Karpas-422 (cell line): ENCODE data around the gene KLHL14. TPM values are rescaled to one million over a fixed set of nuclear protein-coding genes. Genes with fewer than 3 reads are reported as not detected.
"Not testable (repeated sequence)": the region's sequence is repeated elsewhere in the genome, so short reads cannot be mapped to it uniquely, and the experiment has no call there.

Experiments used
- DNase-seq: peaks from one replicate; pipeline ENCODE4 v3.0.0-alpha.2; 2015
- H2AFZ ChIP-seq: fragments of 200-600 bp; sonication (generic); 2 replicates; pipeline ENCODE4 v1.6.1; 2014; ENCODE audit warnings: antibody characterized with exemption, low read length, mixed read lengths
- H3K27ac ChIP-seq: fragments of 200-600 bp; sonication (generic); 2 replicates; pipeline ENCODE4 v1.5.1; 2014; ENCODE audit warnings: mild to moderate bottlenecking, low read length, moderate library complexity
- H3K27me3 ChIP-seq: fragments of 200-600 bp; sonication (generic); 2 replicates; pipeline ENCODE4 v1.6.1; 2014; ENCODE audit warnings: low read length, mixed read lengths
- H3K36me3 ChIP-seq: fragments of 200-600 bp; sonication (generic); 2 replicates; pipeline ENCODE4 v1.6.1; 2014; ENCODE audit warnings: low read length, mixed read lengths; ENCODE audit not compliant: insufficient read depth
- H3K4me1 ChIP-seq: fragments of 200-600 bp; sonication (generic); 2 replicates; pipeline ENCODE4 v1.6.1; 2014; ENCODE audit warnings: mild to moderate bottlenecking, low read length, mixed read lengths
- H3K4me2 ChIP-seq: fragments of 200-600 bp; sonication (generic); 2 replicates; pipeline ENCODE4 v1.6.1; 2014; ENCODE audit warnings: low read length, low read depth, mild to moderate bottlenecking; ENCODE audit not compliant: poor library complexity, severe bottlenecking
- H3K4me3 ChIP-seq: fragments of 200-600 bp; sonication (generic); 2 replicates; pipeline ENCODE4 v1.5.1; 2014; ENCODE audit warnings: mild to moderate bottlenecking, antibody characterized with exemption, low read length, mixed read lengths
- H3K79me2 ChIP-seq: fragments of 200-600 bp; sonication (generic); 2 replicates; pipeline ENCODE4 v1.6.1; 2014; ENCODE audit warnings: mild to moderate bottlenecking, low read length, mixed read lengths
- H3K9ac ChIP-seq: fragments of 200-600 bp; sonication (generic); 2 replicates; pipeline ENCODE4 v1.6.0; 2014; ENCODE audit warnings: low read length
- H3K9me2 ChIP-seq: fragments of 200-600 bp; sonication (generic), shearing (Covaris generic); replicated peaks from 2 replicates; pipeline ENCODE4 v1.6.0; 2014; ENCODE audit warnings: mild to moderate bottlenecking, low read length, moderate library complexity; ENCODE audit not compliant: insufficient read depth
- H3K9me3 ChIP-seq: fragments of 300-700, 200-600 bp; sonication (generic); 2 replicates; pipeline ENCODE4 v1.6.1; 2014; ENCODE audit warnings: low read length, mixed read lengths
- H4K20me1 ChIP-seq: fragments of 200-600 bp; sonication (generic); 2 replicates; pipeline ENCODE4 v1.6.1; 2014; ENCODE audit warnings: mild to moderate bottlenecking, antibody characterized with exemption, low read length, low read depth; ENCODE audit not compliant: insufficient read depth
- total RNA-seq: library from RNA; depleted of rRNA; stranded (reverse); fragments of >200 nt; shearing (Covaris generic); gene quantifications from 2 replicates; pipeline ENCODE4 v1.2.3, GENCODE V29; 2014; ENCODE audit warnings: low replicate concordance

The KLHL14 gene
- total RNA-seq, 1 experiment from 2014 or later: 17.2 TPM

GRCh38 chr18:32803568-32803967 lies 30.7 kb upstream of the KLHL14 start:
- no peaks in the 10 kb centered on the region for H3K9me3 ChIP-seq
- no peaks in the 10 kb centered on the region for H4K20me1 ChIP-seq
- H3K4me2 ChIP-seq: peak overlapping the region; percentile 77
- no peaks in the 10 kb centered on the region for H3K36me3 ChIP-seq
- H3K27ac ChIP-seq: peak overlapping the region; percentile 93
- peak overlapping the region; percentile 4; the same call in 1 of the 2 replicates for H2AFZ ChIP-seq
- peak overlapping the region; percentile 56 for H3K4me3 ChIP-seq
- no peaks in the 10 kb centered on the region for H3K27me3 ChIP-seq
- H3K9ac ChIP-seq: peak overlapping the region; percentile 52
- peak; percentile 91 for DNase-seq
- H3K9me2 ChIP-seq: no peaks in the 10 kb centered on the region
- H3K79me2 ChIP-seq: no peaks in the 10 kb centered on the region
- H3K4me1 ChIP-seq: peaks cover 64% of the 10 kb centered on the region

DNA sequence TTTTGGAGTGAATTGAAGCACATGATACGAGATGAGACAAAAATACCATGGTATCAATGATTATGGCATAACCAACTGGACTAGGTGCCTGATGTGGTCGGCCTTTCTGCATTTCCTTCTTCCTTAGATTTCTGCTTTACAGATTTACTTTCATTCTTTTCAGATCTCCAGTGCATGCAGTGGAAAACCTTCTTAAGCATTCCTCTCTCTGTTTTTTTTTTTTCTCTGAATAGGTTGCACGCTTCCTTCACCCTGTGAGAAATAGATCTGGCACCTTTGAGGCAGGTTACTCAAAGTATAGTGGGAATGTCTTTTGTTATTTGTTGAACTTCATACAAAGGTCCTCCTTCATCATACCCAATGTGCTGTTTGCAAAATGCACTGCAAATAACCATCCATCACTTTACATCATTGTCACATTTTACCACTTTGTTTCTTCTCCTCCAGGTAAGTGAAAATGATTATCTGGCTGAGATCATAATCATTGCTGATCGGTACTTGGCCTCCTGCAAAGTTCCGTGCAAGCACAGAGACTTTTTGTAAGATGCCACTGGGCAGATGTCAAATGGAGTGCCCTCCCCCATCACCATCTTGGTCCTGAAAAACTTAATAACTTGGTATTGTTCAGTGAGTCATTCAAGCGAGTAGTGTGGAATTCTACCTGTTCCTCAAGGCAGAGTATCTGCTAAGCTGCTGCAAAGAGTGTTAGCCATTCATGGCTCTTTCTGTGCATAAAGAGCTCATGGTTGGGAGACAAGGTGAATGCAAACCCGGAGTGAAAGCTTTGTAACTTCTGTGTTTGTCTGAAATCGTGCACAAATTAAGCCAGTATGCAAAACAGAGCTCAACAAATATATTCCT lies 30.0 kb upstream of the KLHL14 start:
- Histone ChIP-seq H3K27ac (peak overlapping the region; percentile 93), H3K9me2 (no peaks in the 10 kb centered on the region), H3K9me3 (no peaks in the 10 kb centered on the region), H3K27me3 (no peaks in the 10 kb centered on the region), H3K9ac (peak overlapping the region; percentile 52), H3K4me2 (peak overlapping the region; percentile 77), H3K4me1 (peaks cover 62% of the 10 kb centered on the region), H2AFZ (peak overlapping the region; percentile 72), H3K36me3 (no peaks in the 10 kb centered on the region), H3K79me2 (no peaks in the 10 kb centered on the region), H4K20me1 (no peaks in the 10 kb centered on the region), H3K4me3 (peak overlapping the region; percentile 56)
- peak; percentile 84 for DNase-seq

GRCh38 chr18:32801228-32801627 lies 28.4 kb upstream of the KLHL14 start:
- Histone ChIP-seq H3K4me2 (peak overlapping the region; percentile 77), H3K27ac (peak overlapping the region; percentile 93; the same call in 1 of the 2 replicates), H3K36me3 (no peaks in the 10 kb centered on the region), H3K9me3 (no peaks in the 10 kb centered on the region), H2AFZ (no peak overlapping the region), H3K79me2 (no peaks in the 10 kb centered on the region), H3K9ac (no peak overlapping the region), H3K27me3 (no peaks in the 10 kb centered on the region), H3K9me2 (no peaks in the 10 kb centered on the region), H3K4me3 (no peak overlapping the region), H4K20me1 (no peaks in the 10 kb centered on the region), H3K4me1 (peaks cover 59% of the 10 kb centered on the region)
- no peak for DNase-seq

DNA sequence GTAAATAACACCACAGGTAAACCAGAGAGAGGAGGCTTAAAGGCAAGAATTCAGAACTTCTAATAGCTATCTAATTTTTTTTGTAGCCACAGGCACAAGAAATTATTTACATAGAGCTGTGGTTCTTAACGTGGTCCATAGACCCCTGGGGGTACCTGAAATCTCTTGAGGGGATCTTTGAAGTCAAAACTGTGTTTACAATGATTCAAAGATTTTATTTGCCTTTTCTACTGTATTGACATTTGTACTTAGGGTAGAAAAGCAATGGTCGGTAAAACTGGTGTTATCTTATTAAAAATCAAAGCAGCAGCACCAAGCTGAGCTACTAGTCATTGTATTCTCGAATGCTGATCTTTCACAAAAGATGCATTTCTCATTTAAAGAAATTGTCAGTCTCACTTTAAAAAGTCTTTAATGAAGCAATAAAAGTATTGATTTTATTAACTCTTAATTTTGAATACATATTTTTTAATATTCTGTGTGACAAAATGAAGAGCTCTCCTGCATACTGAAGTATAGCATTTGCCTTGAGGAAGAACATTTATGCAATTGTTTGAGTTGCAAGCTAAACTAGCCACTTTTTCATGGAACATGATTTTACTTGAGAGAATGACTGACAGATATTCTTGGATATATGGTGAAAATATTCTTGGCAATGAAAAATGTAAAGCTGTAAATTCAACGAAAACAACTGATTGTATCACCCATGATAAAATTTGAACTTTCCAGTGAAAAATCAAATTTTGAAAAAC lies 25.6 kb upstream of the KLHL14 start:
- no peaks in the 10 kb centered on the region for H3K9me2 ChIP-seq

GRCh38 chr18:32794667-32795066 lies 21.8 kb upstream of the KLHL14 start:
- H3K4me2 ChIP-seq, H3K9ac ChIP-seq, H2AFZ ChIP-seq, H3K36me3 ChIP-seq, H3K9me3 ChIP-seq, H3K27me3 ChIP-seq, H3K4me1 ChIP-seq, H4K20me1 ChIP-seq, DNase-seq, H3K4me3 ChIP-seq, H3K27ac ChIP-seq, H3K9me2 ChIP-seq, H3K79me2 ChIP-seq: not testable (repeated sequence)

More for the DNA sequence above, 25.6 kb upstream of the KLHL14 start:
- Histone ChIP-seq H3K4me2 (no peak overlapping the region), H3K4me3 (no peak overlapping the region), H3K27ac (no peak overlapping the region), H3K27me3 (no peaks in the 10 kb centered on the region), H3K4me1 (peaks cover 44% of the 10 kb centered on the region), H3K79me2 (no peaks in the 10 kb centered on the region), H2AFZ (no peak overlapping the region), H3K9ac (no peak overlapping the region), H3K9me3 (no peaks in the 10 kb centered on the region), H4K20me1 (no peaks in the 10 kb centered on the region), H3K36me3 (no peaks in the 10 kb centered on the region)
- no peak for DNase-seq

DNA sequence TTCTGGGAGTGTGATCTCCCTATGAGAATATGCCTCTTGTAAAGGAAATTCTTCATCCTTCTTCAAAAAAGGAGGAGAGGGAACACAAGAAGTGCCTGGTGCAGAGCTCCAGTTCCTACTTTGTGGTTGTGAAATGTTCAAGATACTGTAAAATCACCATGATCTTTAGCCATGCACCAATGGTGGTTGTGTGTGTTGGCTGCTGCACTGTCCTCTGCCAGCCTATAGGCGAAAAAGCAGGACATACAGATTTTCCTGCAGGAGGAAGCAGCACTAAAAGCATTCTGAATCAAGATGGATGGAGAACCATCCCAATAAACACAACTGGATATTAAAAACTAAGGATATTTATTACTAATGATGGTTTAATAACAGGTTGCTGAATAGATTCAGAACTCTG lies 6.2 kb upstream of the KLHL14 start:
- Histone ChIP-seq H3K9me3 (no peaks in the 10 kb centered on the region), H3K4me1 (peaks cover 1% of the 10 kb centered on the region; the same call in 1 of the 2 replicates), H3K4me2 (no peak overlapping the region), H3K9me2 (no peaks in the 10 kb centered on the region), H3K9ac (no peak overlapping the region), H3K36me3 (no peaks in the 10 kb centered on the region), H3K4me3 (no peak overlapping the region), H2AFZ (no peak overlapping the region), H3K27me3 (no peaks in the 10 kb centered on the region), H3K27ac (no peak overlapping the region), H4K20me1 (no peaks in the 10 kb centered on the region), H3K79me2 (no peaks in the 10 kb centered on the region)
- DNase-seq: no peak

- Histone ChIP-seq H3K27ac (no peak overlapping the region), H3K27me3 (no peaks in the 10 kb centered on the region), H3K36me3 (no peaks in the 10 kb centered on the region), H3K79me2 (no peaks in the 10 kb centered on the region), H3K9me3 (no peaks in the 10 kb centered on the region), H4K20me1 (no peaks in the 10 kb centered on the region), H3K4me1 (peaks cover 20% of the 10 kb centered on the region), H2AFZ (no peak overlapping the region), H3K9me2 (no peaks in the 10 kb centered on the region), H3K9ac (no peak overlapping the region), H3K4me3 (no peak overlapping the region), H3K4me2 (no peak overlapping the region)
- no peak for DNase-seq
These were observed 4.2 kb upstream of the KLHL14 start for GRCh38 chr18:32777049-32777448.

DNA sequence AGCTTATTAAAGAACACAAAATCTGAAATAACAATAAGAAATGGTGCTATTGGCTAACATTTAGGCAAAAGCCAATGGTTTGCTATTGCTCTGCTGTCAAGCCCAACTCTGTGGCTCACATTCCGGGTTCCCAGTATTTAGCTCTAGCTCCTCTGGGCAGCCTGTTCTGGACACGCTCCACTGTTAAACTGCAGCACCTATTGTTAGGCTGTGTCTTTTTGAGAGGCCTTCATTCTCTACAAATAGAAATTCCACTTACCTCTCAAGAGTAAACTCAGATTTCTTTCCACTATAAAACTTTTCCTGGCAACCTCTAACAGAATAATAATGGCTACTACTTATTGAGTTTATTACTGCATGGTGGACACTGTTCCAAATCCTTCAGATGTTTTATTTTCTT lies 3.7 kb upstream of the KLHL14 start:
- no peaks in the 10 kb centered on the region for H3K36me3 ChIP-seq
- no peaks in the 10 kb centered on the region for H3K9me2 ChIP-seq
- H3K4me3 ChIP-seq: no peak overlapping the region
- H3K4me1 ChIP-seq: peaks cover 20% of the 10 kb centered on the region
- no peak overlapping the region for H3K9ac ChIP-seq
- H3K9me3 ChIP-seq: no peaks in the 10 kb centered on the region
- no peaks in the 10 kb centered on the region for H4K20me1 ChIP-seq
- DNase-seq: no peak
- H2AFZ ChIP-seq: no peak overlapping the region
- H3K4me2 ChIP-seq: no peak overlapping the region
- H3K27ac ChIP-seq: no peak overlapping the region
- H3K27me3 ChIP-seq: no peaks in the 10 kb centered on the region
- H3K79me2 ChIP-seq: no peaks in the 10 kb centered on the region
